AG09319 (cell line): ENCODE measurements around the gene GPR17.

Experiments used
- DNase-seq: peaks from one replicate; pipeline ENCODE4 v3.0.0-alpha.2; 2010; ENCODE audit warnings: low read depth; ENCODE audit errors: extremely low read depth
- CTCF ChIP-seq: IDR thresholded peaks from 2 replicates; pipeline ENCODE4 v1.5.1; 2011; ENCODE audit warnings: low read depth, mild to moderate bottlenecking, inconsistent platforms, low read length, moderate library complexity

Gene GPR17

GRCh38 chr2:127678991-127679390 is 33.0 kb downstream of the GPR17 start:
- TF ChIP-seq CTCF: no peak
- no peak for DNase-seq

GRCh38 chr2:127679680-127680361 is 33.9 kb downstream of the GPR17 start:
- no peak for TF ChIP-seq CTCF
- no peak for DNase-seq

GRCh38 chr2:127680706-127681287 is 34.8 kb downstream of the GPR17 start:
- no peak for DNase-seq
- TF ChIP-seq CTCF: no peak

DNA sequence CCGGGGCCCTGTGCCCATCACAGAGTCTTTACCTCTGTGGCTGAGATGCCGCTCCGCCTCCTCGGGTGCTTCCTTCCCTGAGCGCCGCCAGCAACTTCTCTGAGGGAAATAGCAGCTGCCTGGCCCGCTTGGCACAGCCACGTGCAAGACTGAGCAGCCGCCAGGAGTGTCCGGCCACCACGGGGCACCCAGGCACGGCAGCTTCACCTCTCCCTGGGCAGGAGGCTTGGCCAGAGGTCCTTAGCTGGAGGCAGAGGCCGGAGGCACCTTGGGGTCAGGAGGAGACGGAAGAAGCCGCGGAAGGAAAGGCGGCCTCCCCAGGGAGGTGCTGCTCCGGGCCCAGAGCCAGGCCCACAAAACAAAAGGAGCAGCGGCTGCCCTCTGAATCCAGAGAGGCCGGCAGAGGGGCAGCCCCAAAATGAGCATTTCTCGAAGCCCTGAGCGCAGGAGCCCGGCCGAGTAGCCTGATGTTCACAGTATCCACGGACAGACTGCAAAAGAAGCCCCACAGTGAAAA is 35.4 kb downstream of the GPR17 start:
- TF ChIP-seq CTCF: no peak
- no peak for DNase-seq

GRCh38 chr2:127681976-127682857 is 36.3 kb downstream of the GPR17 start:
- no peak for TF ChIP-seq CTCF
- no peak for DNase-seq

DNA sequence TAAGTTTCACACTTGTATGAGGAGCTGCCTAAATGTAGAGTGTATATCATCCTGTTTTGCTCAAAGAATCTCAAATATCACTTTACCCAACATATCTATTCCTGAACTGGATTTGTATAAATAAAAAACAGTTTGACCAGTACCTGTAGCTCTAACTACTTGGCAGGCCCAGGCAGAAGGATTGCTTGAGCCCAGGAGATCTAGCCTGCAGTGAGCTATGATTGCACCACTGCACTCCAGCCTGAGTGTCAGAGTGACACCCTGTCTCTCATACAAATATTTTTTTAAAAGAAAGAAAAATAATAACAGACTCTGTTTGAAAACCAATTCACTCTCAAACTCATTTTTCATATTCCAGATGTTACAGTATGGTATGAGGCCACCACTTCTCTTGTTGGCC is 37.1 kb downstream of the GPR17 start:
- DNase-seq: no peak
- TF ChIP-seq CTCF: no peak

DNA sequence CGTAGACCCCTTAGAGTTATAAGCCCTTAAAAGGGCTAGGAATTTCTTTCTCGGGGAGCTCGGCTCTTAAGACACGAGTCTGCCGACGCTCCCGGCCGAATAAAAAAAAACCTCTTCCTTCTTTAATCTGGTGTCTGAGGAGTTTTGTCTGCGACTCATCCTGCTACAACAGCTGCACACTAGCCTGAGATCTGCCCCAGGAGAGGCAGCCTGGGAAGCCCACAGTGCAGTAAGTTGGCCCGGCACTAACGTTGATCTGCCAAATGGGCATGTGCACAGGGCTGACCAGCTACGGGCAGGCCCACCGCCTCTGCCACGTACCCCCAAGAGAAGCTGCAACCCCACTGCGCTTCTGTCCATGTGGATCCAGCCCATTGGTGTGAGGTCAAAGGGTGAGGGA is 37.8 kb downstream of the GPR17 start:
- no peak for TF ChIP-seq CTCF
- DNase-seq: no peak
